Right forelimb (tissue), 1 donor: ENCODE results near the gene USP49.

Experiments
- DNase-seq: peaks from one replicate; pipeline ENCODE4 v3.0.0-alpha.2; 2018

The USP49 gene

GRCh38 chr6:41748542-41748941, 146.6 kb downstream of the USP49 start:
- no peak for DNase-seq

GRCh38 chr6:41748102-41748477, 147.1 kb downstream of the USP49 start:
- no peak for DNase-seq

GRCh38 chr6:41747256-41748101, 147.7 kb downstream of the USP49 start, which contains the start of gene PGC:
Gene PGC (minus strand): TSS chr6:41747397. CDS start chr6:41747334, 63 bp downstream.
- no peak for DNase-seq

- no peak for DNase-seq
Measured at GRCh38 chr6:41746107-41746506, 149.1 kb downstream of the USP49 start.

- no peak for DNase-seq
Measured at GRCh38 chr6:41744236-41744787, 150.9 kb downstream of the USP49 start.

- DNase-seq: no peak
Measured at GRCh38 chr6:41743406-41744235, 151.6 kb downstream of the USP49 start.

GRCh38 chr6:41741625-41742490, 153.3 kb downstream of the USP49 start:
- DNase-seq: no peak

GRCh38 chr6:41740366-41741162, 154.6 kb downstream of the USP49 start:
- DNase-seq: no peak
